Vein endothelial cell (primary cell): ENCODE measurements around the gene NFU1. TPM values are rescaled to one million over a fixed set of nuclear protein-coding genes. Genes with fewer than 3 reads are reported as not detected.

ENCODE experiments used
- total RNA-seq: library from RNA; depleted of rRNA; stranded (reverse); fragments of >200 nt; gene quantifications from 2 replicates; pipeline ENCODE4 v1.2.3, GENCODE V29; 2012

The NFU1 gene
- total RNA-seq: 37.7 and 39.5 TPM in 2 replicates

GRCh38 chr2:69436938-69437750, at the start of gene NFU1:
Gene NFU1 (minus strand): TSS chr2:69437435. CDS start chr2:69437422, 13 bp downstream.

GRCh38 chr2:69386789-69387734, 50.2 kb downstream of the NFU1 start, which contains the start of gene GFPT1:
Gene GFPT1 (minus strand): TSS chr2:69387227. CDS start chr2:69387071, 156 bp downstream.

Other genes starting within 250 kb of the NFU1 start
- 30.3 and 30.7 TPM in 2 replicates for gene GFPT1, start 50.2 kb downstream of the NFU1 start, total RNA-seq
- gene AAK1, start 206.3 kb upstream of the NFU1 start, total RNA-seq: 72.2 and 77.5 TPM in 2 replicates